RWPE2 (cell line): ENCODE data around the gene ANKS6.

Experiments
- ATAC-seq: fragments of 200-7000 bp; cut with Tn5 transposase; 3 replicates; pipeline ENCODE4 v1.9.1; 2021; ENCODE audit warnings: low read depth
- DNase-seq: peaks from one replicate; pipeline ENCODE4 v3.0.0-alpha.2; 2020; ENCODE audit warnings: low spot score
- H3K27ac ChIP-seq: fragments of 450-650 bp; 2 replicates; pipeline ENCODE4 v1.5.1; 2017; ENCODE audit warnings: mild to moderate bottlenecking; ENCODE audit not compliant: poor library complexity, severe bottlenecking
- H3K27me3 ChIP-seq: fragments of 250-450 bp; sonication (Bioruptor Pico); 2 replicates; pipeline ENCODE4 v1.5.1; 2021; ENCODE audit warnings: mild to moderate bottlenecking, moderate library complexity; ENCODE audit not compliant: insufficient read depth, poor library complexity, severe bottlenecking
- H3K36me3 ChIP-seq: fragments of 250-450 bp; sonication (Bioruptor Pico); 2 replicates; pipeline ENCODE4 v1.5.1; 2020; ENCODE audit warnings: low read depth, mild to moderate bottlenecking, moderate library complexity
- H3K4me1 ChIP-seq: fragments of 250-450 bp; sonication (Bioruptor Pico); 2 replicates; pipeline ENCODE4 v1.5.1; 2021; ENCODE audit warnings: mild to moderate bottlenecking, moderate library complexity; ENCODE audit not compliant: insufficient read depth, poor library complexity, severe bottlenecking
- H3K4me3 ChIP-seq: fragments of 250-450 bp; sonication (Bioruptor Pico); 2 replicates; pipeline ENCODE4 v1.5.1; 2021; ENCODE audit warnings: mild to moderate bottlenecking, moderate library complexity; ENCODE audit not compliant: severe bottlenecking
- H3K9me3 ChIP-seq: fragments of 250-450 bp; sonication (Bioruptor Pico); 2 replicates; pipeline ENCODE4 v1.5.1; 2021; ENCODE audit warnings: mild to moderate bottlenecking, moderate library complexity; ENCODE audit not compliant: severe bottlenecking
- CTCF ChIP-seq: fragments of 450-650 bp; IDR thresholded peaks from one replicate; pipeline ENCODE4 v1.5.1; 2017; ENCODE audit warnings: mild to moderate bottlenecking, moderate library complexity; ENCODE audit not compliant: poor library complexity, severe bottlenecking

Gene ANKS6

GRCh38 chr9:98772364-98773155 is 23.8 kb downstream of the ANKS6 start:
- Histone ChIP-seq H3K4me3 (no peak overlapping the region), H3K9me3 (no peaks in the 10 kb centered on the region), H3K36me3 (peaks cover 12% of the 10 kb centered on the region), H3K27me3 (no peaks in the 10 kb centered on the region), H3K27ac (no peak overlapping the region), H3K4me1 (peaks cover 5% of the 10 kb centered on the region)
- TF ChIP-seq CTCF, result no peak
- ATAC-seq (no peak), DNase-seq (no peak)

GRCh38 chr9:98771209-98771874 is 25.0 kb downstream of the ANKS6 start:
- ATAC-seq, result no peak
- H3K9me3 ChIP-seq, result no peaks in the 10 kb centered on the region
- no peak for TF ChIP-seq CTCF

GRCh38 chr9:98770717-98771116 is 25.6 kb downstream of the ANKS6 start:
- H3K4me3 ChIP-seq, result no peak overlapping the region
- no peak for TF ChIP-seq CTCF
- peaks cover 18% of the 10 kb centered on the region for H3K36me3 ChIP-seq
- no peak for DNase-seq
- ATAC-seq, result no peak
- H3K27ac ChIP-seq, result no peak overlapping the region
- H3K27me3 ChIP-seq, result no peaks in the 10 kb centered on the region
- H3K4me1 ChIP-seq, result peaks cover 5% of the 10 kb centered on the region
- no peaks in the 10 kb centered on the region for H3K9me3 ChIP-seq

More at GRCh38 chr9:98771209-98771874, 25.0 kb downstream of the ANKS6 start:
- Histone ChIP-seq H3K36me3 (peaks cover 13% of the 10 kb centered on the region), H3K27me3 (no peaks in the 10 kb centered on the region), H3K27ac (no peak overlapping the region), H3K4me3 (no peak overlapping the region), H3K4me1 (peaks cover 5% of the 10 kb centered on the region)
- no peak for DNase-seq

- Histone ChIP-seq H3K9me3 (no peaks in the 10 kb centered on the region), H3K4me3 (no peak overlapping the region), H3K27me3 (no peaks in the 10 kb centered on the region), H3K36me3 (peaks cover 14% of the 10 kb centered on the region), H3K4me1 (peaks cover 4% of the 10 kb centered on the region), H3K27ac (no peak overlapping the region)
- no peak for TF ChIP-seq CTCF
- no peak for DNase-seq
- no peak for ATAC-seq
These were observed 28.0 kb downstream of the ANKS6 start for GRCh38 chr9:98768344-98768743.

- H3K4me1 ChIP-seq, result peaks cover 4% of the 10 kb centered on the region
- H3K9me3 ChIP-seq, result no peaks in the 10 kb centered on the region
- TF ChIP-seq CTCF, result no peak
- no peak overlapping the region for H3K4me3 ChIP-seq
- H3K27me3 ChIP-seq, result no peaks in the 10 kb centered on the region
- peaks cover 10% of the 10 kb centered on the region for H3K36me3 ChIP-seq
- ATAC-seq (no peak), DNase-seq (no peak)
- no peak overlapping the region for H3K27ac ChIP-seq
These were observed 28.4 kb downstream of the ANKS6 start for GRCh38 chr9:98767915-98768314.
